Stimulated activated CD4-positive, alpha-beta T cell treated with anti-CD3 and anti-CD28 coated beads, Interleukin-4, amount 100 ng/mL, for 4 hours (primary cell): ENCODE results near the gene AGAP1.

ENCODE experiments used
- DNase-seq, 2 experiments: peaks; one replicate each; pipeline ENCODE4 v3.0.0-alpha.2; 2020

Gene AGAP1

DNA sequence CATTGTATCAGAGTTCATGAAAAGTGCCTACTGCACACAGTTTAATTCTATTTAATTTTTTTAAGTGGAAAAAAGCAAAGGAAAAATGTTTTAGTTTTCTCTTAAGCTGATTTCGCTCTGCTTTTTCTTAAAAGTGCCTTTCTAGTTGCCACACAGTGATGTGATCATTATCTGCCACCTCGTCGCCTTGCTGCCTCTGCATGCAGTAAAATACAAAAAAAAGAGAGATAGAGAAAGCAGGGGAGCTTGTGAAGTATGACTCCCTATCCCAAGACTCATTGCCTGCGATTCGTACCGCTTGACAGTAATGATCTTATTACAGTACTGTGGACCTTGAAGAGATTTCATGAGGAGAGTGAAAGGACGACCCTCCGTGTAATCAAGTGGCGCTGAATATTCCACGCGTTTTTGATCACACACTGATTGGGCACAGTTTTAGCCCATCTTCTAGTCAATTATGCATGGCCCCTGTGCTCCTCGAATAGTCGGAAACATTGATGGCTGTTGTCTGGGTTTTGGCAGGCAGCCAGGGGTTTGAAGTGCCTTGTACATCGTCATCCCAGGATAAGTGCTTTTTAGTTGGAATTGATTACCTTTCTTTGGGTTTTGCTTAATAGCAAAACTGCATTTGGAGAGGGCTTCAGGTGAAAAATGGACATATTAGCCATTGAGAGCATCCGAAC lies 486.1 kb downstream of the AGAP1 start:
- no peak for DNase-seq

DNA sequence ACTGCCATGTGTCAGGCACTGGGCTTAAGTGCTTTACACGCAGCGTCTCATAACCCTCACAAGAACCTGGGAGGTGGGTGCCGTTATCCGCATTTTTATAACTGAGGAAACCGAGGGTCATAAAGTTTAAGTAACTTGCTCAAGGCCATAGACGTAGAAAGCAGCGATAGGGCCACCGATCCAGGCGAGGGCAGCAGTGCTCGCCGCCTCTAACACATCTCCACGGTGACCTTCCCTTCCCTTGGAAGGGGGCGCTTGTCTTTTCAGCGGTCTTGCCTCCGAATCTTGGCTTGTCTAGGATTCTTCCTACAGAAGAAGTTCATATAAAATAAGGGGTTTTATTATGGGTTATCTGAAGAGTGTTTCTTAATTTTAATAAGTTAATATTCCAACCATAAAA lies 487.8 kb downstream of the AGAP1 start:
- no peak for DNase-seq

DNA sequence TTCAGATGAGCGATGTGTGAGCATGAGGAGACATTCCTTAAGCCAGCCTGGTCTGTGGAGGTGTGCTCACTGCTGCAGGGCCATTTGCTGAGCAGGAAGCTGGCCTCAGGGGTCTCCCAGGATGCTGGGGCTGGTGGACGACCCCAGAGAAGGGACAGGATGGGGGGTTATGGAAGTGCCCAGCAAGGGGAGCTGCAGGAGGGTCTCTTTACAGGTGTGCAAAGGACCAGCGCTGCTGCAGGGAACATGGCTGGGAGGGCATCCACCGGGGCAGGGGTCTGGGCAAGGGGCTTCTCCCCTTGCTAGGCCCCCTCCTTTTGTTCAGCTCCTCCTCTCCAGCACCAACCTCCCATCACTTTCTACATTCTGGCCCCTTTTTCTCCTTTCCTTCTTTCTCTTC lies 489.2 kb downstream of the AGAP1 start:
- DNase-seq: no peak

DNA sequence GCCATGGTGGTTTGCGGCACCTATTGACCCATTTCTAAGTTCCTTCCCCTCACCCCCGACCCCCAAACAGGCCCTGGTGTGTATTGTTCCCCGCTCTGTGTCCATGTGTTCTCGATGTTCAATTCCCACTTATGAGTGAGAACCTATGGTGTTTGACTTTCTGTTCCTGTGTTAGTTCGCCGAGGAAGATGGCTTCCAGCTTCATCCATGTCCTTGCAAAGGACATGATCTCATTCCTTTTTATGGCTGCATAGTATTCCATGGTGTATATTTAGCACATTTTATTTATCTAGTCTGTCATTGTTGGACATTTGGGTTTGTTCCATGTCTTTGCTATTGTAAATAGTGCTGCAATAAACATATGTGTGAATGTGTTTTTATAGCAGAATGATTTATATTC lies 490.7 kb downstream of the AGAP1 start:
- no peak for DNase-seq

DNA sequence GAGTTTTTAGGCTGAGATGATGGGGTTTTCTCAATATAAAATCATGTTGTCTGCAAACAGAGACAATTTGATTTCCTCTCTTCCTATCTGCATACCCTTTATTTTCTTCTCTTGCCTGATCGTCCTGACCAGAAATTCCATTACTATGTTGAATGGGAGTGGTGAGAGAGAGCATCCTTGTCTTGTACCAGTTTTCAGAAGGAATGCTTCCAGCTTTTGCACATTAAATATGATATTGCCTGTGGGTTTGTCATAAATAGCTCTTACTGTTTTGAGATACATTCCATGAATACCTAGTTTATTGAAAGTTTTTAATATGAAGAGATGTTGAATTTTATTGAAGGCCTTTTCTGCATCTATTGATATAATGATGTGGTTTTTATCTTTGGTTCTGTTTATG lies 492.5 kb downstream of the AGAP1 start:
- no peak for DNase-seq

DNA sequence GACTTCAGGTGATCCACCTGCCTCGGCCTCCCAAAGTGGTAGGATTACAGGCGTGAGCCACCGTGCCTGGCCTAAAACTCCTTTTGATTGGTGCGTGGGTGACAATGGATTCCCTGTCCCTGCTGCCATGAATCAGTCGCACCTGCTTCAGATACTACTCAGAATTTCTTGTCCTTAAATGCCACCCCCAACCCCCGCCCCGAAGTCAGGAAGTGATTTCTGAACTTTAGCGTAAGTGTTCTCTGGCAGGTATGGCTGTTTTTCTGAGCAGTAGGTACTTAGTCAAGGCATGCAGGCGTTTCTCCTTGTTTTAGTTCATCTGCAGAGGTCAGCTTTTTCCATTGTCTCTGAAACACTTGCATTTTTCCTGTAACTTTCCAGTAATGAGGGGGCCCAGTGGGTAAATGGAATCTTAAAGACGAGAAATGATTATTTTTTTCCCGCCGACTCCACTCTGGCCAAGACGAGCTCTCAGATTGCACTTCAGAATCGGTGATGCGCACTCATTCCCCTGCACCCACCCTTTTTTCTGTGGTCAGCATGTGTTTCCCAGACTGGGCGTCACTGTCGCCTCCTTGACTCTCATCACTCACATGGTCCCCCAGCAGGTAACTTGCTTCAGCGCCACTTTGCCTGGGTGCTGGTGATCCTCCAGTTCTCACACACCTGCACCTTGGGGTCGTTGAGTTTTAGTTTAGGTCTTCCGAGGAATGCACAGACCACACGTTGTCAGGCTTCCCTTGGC lies 494.6 kb downstream of the AGAP1 start:
- DNase-seq: no peak

DNA sequence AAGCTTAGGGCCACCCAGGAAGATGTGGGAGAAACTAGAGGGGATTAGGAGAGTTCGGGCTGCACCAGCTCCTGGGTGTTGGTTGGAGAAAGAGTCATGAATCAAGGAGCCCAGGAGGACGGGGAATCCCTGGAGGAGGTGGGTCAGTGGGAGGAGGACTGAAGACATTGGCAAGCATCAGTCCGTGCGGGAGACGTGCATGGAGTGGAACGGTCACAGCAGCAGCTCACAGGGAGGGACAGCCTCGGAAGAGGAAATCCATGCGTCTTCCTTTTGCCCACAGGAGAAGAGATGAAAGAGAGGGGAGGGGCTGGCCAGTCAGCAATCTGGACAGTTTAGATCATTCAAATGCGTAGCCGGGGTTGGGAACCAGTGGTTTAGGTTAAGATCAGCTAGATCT lies 495.7 kb downstream of the AGAP1 start:
- no peak for DNase-seq

DNA sequence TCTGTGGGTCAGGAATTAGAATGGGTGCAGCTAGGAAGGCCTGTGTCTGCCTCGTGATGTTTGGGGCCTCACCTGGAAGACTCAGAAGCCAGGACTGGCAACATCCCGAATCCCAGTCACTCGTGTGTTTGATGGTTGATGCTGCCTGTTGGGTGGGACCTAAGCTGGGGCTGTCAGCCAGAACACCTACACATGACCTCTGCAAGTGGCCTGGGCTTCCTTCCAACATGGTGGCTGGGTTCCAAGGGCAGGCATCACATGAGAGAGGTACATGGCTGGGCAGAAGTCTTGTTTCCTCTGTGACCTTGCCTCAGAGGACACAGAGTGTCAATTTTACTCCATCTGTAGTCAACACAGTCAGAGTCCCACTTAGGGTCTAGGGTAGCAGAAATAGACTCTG lies 496.5 kb downstream of the AGAP1 start:
- DNase-seq: no peak

DNA sequence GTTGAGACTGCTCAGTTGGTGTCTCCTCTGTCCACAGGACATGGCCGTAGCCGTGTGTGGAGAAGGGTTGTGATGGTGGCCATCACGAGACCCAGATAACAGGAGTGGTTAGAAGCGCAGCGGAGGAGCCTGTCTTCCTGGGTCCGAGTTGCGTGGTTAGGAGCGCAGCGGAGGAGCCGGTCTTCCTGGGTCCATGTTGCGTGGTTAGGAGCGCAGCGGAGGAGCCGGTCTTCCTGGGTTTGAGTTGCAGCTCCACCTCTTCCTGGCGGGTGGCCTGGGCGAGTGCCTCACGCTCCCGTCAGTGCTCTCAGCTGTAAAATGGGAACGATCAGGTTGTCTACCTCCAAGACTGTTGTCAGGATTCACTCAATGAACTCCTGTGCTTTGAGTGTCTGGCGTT lies 498.2 kb downstream of the AGAP1 start:
- DNase-seq: no peak

DNA sequence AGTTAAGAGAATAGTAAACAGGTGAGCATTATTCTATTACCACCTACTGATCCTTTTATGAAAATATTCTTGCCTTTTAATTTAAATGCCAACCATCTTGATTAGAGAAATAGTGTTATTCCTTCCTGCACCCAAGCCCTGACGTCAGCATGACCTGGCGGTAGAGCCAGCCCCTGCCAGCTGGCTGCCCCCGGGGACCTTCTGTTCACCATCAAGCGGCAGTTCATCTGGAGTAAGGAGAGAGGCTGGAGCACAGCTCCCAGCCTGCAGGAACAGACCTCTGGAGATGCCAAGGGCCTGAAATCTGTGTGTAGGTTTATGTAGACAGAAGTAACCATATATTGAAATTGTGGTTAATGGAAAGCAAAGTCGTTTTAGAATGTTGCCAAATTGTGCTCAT lies 502.6 kb downstream of the AGAP1 start:
- no peak for DNase-seq

DNA sequence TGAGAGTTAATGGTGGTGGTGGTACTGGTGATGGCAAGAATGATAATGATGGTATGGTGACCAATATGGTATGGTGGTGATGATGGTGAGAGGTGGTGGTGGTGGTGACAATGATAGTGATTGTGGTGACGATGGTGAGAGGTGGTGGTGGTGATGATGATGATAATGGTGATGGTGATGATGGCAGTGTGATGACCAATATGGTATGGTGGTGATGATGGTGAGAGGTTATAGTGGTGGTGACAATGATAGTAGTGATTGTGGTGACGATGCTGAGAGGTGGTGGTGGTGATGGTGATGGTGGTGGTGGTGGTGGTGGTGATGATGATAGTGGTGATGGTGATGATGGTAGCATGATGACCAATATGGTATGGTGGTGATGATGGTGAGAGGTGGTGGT lies 505.2 kb downstream of the AGAP1 start:
- DNase-seq: no peak

DNA sequence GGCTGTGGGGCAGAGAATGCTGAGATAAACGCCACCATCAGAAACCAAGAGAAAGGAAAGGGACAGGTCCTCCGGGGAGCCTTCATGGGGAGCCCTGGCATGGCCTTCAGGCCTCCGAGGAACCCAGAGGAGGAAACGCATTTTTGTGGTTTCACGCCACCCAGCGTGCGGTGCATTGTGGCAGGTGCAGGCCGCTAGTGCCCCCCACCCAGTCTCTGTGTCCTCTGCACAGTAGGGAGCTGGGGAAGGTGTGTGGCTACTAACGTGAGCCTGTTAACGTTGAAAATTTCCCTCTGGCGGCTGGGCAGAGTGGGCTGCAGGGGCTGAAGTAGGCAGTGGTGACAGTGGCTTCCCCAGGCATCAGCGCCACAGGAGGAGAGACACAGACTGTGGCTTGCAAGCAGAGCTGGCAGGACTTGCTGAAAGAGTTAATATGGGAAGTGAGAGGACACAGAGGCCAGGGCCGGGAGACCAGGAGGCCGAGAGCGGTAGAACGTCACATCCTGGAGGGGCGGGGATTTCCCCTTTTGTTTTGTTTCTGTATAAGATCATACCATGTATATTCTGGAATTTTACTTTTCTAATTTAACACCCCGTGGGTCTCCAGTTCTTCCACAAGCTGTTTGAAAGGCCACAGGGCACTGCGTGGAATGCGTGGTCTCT lies 507.5 kb downstream of the AGAP1 start:
- no peak for DNase-seq

DNA sequence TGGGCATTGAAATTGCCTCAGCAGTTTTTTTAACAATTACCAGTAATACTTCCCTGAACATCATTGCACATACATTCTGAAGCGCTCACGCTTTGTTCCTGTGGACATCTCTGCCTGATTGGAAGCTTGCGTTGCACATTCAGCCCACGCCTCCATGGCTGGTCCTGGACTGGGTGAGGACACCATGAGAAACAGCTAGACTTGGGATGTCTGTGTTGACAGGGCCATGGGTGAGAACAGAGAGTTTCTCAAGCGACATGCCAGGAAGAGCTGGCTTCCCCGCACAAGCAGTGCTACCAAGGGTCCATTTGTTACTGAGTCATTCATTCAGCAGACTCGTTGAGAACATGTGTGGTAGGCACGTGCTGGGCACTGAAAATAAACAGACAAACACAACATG lies 508.0 kb downstream of the AGAP1 start:
- DNase-seq: no peak

DNA sequence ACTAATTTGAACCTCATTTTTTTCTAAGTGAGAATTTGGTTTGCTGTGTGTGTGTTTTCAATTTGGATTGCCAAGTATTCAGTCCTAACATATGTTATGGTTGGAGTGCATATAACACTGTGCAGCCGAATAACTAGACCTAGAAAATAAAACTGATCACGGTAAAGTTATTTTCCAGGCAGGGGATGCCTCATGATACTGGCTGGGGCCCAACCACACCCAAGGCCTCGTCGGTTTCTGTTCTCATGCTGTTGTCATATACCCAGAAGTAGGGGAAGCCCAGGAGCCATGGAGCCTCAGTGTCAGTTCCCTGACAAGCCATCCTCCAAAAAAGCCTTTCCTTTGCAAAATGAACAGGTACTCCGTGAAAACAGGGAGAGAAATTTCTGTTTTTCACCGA lies 514.2 kb downstream of the AGAP1 start:
- DNase-seq: no peak

DNA sequence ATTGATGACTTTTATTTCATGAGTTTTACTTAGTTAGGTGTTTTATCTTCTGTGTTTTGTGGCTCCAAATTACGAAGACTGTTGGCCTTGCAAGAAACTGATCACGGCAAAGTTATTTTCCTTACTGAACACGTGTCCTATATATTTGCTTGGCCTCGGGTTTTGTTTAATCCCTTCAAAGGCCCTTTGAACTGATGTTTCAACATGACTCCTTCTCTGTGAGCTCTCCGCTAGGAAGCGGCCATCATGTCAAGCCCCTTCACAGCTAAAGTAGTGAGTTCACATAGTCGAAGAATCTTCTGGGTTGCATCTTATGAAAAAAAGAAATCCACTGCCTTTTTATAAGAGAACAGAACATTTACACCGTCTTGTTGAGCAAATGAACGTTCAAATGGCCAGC lies 515.0 kb downstream of the AGAP1 start:
- DNase-seq: no peak

DNA sequence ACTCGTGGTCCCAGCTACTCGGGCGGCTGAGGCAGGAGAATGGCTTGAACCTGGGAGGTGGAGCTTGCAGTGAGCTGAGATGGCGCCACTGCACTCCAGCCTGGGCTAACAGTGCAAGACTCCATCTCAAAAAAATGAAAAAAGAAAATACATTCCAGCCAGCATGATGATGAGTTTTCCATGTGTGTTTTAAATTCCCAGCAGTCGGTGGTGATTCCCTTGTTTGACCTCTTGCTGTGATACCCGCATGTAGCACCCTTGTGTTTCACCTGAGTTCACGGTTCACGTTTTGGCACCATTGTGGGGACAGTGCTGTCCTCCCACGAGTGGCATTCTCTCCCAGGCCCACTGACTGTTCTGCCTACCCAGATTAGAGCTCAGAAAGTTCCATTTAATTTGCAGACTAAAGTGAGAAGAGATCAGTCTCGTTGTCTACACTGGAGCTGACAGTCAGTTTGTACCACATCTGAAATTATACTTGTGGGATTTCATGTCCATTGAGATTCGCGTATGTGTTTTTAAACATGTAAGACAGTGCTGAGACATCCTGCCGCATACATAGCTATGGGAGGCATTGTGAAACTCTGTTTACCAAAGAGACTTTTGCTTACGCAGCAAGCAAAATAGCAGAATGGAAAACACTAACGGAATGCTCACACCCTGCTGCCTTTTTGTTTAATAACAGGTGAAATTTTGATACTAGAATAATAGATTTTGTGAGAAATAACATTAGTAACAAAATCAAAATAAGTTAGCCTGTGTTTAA lies 517.3 kb downstream of the AGAP1 start:
- DNase-seq: no peak

DNA sequence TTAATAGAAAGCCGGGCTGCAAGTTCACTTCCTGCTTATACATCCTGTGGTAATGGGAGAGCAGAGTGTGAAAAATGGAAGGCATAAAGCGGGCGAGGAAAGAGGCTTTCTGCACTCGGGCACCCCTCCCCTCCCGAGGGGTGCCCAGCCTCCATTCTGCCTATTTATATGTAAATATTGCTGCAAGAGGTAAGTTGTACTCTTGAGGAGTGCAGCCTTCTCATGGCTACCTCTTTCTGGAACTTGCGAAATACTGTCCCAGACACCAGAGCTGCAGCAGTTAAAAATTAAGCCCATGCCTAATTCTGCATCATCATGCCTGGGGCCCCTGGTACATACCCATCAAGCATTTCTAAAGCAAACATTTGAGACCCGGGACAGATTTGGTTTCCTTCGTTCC lies 518.3 kb downstream of the AGAP1 start:
- no peak for DNase-seq

DNA sequence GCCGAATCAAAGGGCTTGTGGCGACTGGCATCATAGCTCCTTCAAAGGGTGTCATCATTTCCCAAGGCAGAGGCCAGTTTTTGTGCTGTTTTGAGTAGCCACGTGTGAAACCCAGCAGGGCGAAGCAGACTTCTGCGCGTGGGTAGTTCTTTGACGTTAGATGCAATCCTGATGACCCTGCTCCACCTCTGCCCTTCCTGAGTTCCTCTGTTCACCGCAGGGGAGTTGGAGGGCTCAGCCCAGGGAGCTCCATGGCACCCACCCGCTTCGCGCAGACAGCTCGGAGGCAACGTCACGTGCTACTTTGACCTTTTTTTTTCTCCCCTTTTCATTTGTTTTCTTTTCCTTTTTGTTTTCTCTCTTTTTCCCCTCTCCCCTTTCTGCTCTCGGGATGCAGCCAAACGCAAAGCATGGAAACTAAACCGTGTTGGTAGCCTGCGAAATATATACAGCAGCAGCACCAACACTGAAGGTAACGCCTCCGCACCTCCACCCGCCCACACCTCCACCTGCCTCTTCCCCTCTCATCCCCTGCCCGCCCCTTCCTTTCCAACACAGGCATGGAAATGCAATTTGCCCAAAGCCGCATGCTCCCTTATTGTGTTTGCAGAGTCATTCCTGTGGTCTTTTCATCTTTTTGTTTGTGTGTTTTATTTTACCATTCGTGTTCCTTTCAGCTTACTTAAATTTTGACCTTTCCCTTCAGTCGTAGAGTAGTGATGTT lies 520.7 kb downstream of the AGAP1 start:
- DNase-seq: no peak

DNA sequence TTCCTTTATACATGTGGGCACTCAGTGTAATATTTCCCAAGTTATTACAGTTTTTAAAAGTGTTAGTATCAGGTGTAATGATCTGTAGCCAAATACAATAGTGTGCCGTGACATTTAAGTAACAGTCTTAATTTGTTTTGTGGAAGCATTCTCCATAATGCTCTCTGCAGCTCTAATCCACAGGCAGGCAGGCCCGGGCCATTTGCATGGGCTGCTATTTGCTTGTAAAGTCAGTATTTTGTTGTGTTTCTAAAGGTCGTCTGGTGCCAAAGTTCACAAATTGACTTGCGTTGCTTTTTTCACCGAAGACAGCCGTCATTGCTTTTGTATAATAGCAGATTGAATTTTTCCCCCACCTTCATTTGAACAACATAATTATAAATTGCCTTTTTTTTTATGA lies 521.3 kb downstream of the AGAP1 start:
- no peak for DNase-seq

DNA sequence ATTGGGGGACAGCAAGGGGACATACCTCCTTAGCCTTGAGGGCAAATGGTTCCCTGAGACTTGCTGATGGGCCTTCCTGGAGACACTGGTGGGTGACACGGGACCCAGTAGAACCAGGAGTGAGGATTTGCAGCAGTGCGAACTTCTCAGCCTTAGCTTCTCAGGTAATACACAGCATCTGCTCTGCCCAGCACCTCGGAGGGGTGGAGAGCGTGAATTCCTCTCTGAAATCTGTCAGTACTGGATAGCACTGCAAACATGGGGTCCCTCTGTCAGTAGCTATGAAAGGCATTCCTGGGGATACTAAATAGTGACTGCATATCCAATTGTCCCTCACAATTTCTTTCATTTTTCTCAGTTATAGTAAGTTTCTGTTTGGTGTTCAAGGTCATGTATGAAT lies 522.7 kb downstream of the AGAP1 start:
- DNase-seq: no peak

DNA sequence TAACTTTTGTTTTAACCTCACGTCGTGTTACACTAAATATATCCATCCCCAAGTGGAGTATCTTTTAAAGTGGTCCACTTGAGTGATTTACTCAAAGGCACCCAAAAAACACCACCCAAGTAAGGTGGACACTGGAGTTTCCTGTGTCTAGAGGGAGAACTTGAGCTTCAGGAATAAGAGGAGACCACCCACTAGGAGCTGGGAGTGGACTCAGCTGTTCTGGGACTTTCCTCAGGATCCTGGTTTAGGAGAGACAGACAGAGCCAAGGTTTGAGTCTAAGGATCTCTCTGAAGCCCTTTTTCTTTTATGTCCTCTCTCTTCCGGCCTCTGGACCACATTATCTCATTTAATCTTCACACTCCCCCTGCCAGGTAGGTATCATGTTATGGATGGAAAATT lies 523.6 kb downstream of the AGAP1 start:
- DNase-seq: no peak

DNA sequence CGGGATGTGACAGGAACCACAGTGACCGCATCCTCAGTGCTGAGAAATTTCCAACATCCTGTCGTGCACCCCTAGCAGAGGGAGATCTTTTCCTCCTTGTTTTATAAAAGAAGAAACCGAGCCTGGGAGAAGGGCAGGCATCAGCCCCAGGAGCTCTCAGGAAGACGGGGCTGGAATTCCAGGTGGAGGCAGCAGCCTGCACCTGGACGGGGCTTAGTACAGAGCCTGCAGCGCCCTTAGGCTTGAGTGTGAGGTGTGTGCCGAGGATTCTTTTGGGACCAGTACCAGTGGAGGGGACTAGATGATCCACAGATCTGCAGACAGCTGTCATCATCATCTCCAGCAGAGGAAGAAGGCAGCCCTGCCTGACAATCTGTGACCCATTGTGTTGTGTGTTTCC lies 525.6 kb downstream of the AGAP1 start:
- no peak for DNase-seq

DNA sequence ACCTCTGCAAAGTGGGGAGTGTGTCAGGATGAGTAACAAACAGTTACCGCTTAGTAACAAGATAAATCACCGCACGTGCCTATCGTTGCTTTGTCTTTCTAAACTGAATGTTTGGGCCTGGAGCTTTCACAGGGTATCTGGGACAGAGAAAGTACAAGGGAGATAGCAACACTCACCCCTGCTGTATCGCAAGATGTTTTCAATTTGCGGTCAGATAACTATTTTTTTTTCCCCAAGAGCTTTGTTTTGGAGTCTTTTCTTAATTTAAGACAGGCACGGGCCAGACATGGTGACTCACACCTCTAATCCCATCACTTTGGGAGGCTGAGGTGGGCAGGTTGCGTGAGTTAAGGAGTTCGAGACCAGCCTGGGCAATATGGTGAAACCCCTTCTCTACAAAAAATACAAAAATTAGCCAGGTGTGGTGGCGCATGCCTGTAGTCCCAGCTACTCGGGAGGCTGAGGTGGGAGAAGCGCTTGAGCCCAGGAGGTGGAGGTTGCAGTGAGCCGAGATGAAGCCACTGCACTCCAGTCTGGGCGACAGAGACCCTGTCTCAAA lies 527.7 kb downstream of the AGAP1 start:
- DNase-seq: no peak
